Lower lobe of right lung (tissue), 2 donors: Measurements from ENCODE around the gene MYH15. TPM values are rescaled to one million over a fixed set of nuclear protein-coding genes. Genes with fewer than 3 reads are reported as not detected.

ENCODE experiments used
- ATAC-seq, 2 donors: fragments of 200-7000 bp; cut with Tn5 transposase; one replicate each; pipeline ENCODE4 v1.9.1; 2020 to 2022; ENCODE audit warnings: mild to moderate bottlenecking in 2 of 2, moderate library complexity in 2 of 2
- DNase-seq: peaks from one replicate; pipeline ENCODE4 v3.0.0-alpha.2; 2020
- H3K27ac ChIP-seq: fragments of 200-600 bp; one replicate; pipeline ENCODE4 v1.8.0; 2022
- H3K27me3 ChIP-seq: fragments of 200-600 bp; one replicate; pipeline ENCODE4 v1.8.0; 2022; ENCODE audit warnings: low read depth
- H3K36me3 ChIP-seq: fragments of 200-600 bp; one replicate; pipeline ENCODE4 v1.8.0; 2022; ENCODE audit warnings: mild to moderate bottlenecking
- H3K4me1 ChIP-seq: fragments of 200-600 bp; one replicate; pipeline ENCODE4 v1.8.0; 2022
- H3K4me3 ChIP-seq: fragments of 200-600 bp; one replicate; pipeline ENCODE4 v1.8.0; 2022; ENCODE audit warnings: mild to moderate bottlenecking
- H3K9me3 ChIP-seq: fragments of 200-600 bp; one replicate; pipeline ENCODE4 v1.8.0; 2022
- intact Hi-C: fragments of 100-400 bp; cut with DNase I; formaldehyde crosslinking; loops from one replicate; pipeline ENCODE4 v1.11.0; 2022
- total RNA-seq: library from RNA; stranded (reverse); fragmentation: NEBNext Ultra II Directional; extraction: Animal tissue kit (Norgen Biotek cat#: 25700); gene quantifications from one replicate; pipeline ENCODE4 v1.2.1, GENCODE V29; 2021
- TF ChIP-seq, protein P1 (sequence below): fragments of 200-600 bp; IDR thresholded peaks from one replicate; pipeline ENCODE4 v1.8.0; 2022; ENCODE audit warnings: antibody characterized with exemption, mild to moderate bottlenecking
- donor health status: DM: no; HTN: yes; CAD: no; lungs with severe emphysema.

The MYH15 gene
- total RNA-seq, 1 donor from 2014 or later = 1.0 TPM

DNA sequence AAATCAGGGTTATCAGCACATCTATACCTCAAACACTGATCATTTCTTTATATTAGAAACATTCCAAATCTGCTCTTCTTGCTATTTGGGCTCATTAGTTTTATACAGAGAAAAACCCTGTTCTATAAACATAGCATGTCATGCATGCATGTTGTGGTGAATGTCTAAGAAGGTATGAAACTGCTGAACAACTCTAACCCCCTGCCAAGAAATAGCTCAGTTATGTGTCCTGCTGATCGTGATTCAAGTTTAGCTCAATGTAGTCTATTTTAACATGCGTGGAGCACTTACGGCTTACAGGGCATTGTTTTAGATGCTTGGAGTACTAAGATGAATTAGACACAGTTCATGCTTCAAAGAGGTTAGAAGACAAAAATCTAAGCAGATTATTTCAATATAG is 35.8 kb downstream of the MYH15 start:
- Histone ChIP-seq H3K27me3 (no peaks in the 10 kb centered on the region), H3K4me1 (no peaks in the 10 kb centered on the region), H3K4me3 (no peak overlapping the region), H3K9me3 (no peaks in the 10 kb centered on the region), H3K27ac (no peak overlapping the region), H3K36me3 (no peaks in the 10 kb centered on the region)
- intact Hi-C loops = no loop called here
- TF ChIP-seq, protein P1, sequence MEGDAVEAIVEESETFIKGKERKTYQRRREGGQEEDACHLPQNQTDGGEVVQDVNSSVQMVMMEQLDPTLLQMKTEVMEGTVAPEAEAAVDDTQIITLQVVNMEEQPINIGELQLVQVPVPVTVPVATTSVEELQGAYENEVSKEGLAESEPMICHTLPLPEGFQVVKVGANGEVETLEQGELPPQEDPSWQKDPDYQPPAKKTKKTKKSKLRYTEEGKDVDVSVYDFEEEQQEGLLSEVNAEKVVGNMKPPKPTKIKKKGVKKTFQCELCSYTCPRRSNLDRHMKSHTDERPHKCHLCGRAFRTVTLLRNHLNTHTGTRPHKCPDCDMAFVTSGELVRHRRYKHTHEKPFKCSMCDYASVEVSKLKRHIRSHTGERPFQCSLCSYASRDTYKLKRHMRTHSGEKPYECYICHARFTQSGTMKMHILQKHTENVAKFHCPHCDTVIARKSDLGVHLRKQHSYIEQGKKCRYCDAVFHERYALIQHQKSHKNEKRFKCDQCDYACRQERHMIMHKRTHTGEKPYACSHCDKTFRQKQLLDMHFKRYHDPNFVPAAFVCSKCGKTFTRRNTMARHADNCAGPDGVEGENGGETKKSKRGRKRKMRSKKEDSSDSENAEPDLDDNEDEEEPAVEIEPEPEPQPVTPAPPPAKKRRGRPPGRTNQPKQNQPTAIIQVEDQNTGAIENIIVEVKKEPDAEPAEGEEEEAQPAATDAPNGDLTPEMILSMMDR = no peak
- no peak for ATAC-seq
- DNase-seq = no peak

DNA sequence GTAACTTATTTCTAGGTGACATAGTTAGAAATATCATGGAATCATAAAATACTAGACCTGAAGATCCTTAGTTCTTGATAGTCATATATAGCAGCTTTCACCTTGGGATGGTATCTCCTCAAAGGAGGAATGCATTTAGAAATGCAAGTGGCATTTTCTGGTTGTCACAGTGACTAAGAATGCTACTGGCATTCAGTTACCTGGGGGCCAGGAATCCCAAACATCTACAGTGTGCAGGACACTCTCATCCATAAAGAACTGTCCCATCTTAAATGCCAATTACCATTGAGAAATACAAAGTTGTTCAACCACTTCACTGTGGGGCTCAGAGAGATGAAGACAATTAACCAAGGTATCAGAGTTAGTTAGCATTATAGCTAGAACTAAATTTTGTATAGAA is 36.7 kb downstream of the MYH15 start:
- DNase-seq = no peak
- TF ChIP-seq, protein P1 = no peak
- Histone ChIP-seq H3K27me3 (no peaks in the 10 kb centered on the region), H3K4me3 (no peak overlapping the region), H3K27ac (no peak overlapping the region), H3K36me3 (no peaks in the 10 kb centered on the region), H3K4me1 (no peaks in the 10 kb centered on the region), H3K9me3 (no peaks in the 10 kb centered on the region)
- ATAC-seq = no peak
- intact Hi-C loops = no loop called here

DNA sequence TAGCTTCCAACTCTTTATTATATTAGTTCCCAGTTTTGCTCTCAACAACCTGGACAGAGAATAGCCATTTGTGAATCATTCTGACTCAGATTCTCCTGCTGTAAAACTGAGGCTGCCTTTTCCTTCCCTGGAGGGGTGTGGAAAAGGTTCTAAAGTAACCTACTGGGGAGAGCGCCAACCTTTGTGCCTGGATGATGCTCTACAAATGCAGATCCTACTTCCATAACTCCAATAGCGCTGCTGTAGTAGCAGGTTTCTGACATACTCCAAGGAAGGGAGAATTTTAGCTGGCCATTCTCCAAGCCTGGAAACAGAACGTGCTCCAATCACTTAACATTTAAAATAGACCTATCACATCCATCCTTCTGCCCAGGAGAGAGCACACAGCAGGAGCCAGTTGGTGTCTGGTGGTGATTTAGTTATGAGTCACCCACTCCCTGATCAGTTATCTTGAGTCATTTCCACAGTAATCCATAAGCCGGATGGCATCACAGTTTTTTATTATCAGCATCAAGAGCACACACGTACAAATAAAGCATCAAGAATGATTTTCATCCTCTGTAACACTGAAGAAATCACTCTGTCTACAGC is 38.3 kb downstream of the MYH15 start:
- Histone ChIP-seq H3K4me3 (no peak overlapping the region), H3K9me3 (no peaks in the 10 kb centered on the region), H3K4me1 (no peaks in the 10 kb centered on the region), H3K27me3 (no peaks in the 10 kb centered on the region), H3K27ac (no peak overlapping the region), H3K36me3 (no peaks in the 10 kb centered on the region)
- TF ChIP-seq, protein P1 = no peak
- intact Hi-C loops = no loop called here
- ATAC-seq (no peak), DNase-seq (no peak)

DNA sequence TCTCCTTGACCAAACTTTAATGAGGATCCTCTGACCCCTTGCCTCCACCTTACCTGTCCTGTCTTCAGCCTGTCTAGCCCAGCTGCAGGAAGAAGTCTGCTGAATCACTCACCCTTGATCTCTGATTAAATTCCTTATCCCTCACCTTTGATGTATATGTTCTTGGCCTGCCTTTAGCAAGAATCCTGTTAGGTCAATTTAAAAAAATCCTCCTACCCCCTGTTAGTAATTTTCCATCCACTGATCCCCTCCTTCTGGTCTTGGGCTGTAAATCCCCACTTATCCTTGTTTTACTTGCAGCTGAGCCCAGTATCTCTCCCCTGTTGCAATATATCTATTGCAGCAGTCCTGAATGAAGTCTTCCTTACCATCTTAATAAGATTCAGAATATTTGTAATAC is 39.0 kb downstream of the MYH15 start:
- Histone ChIP-seq H3K27me3 (no peaks in the 10 kb centered on the region), H3K9me3 (no peaks in the 10 kb centered on the region), H3K4me3 (no peak overlapping the region), H3K36me3 (no peaks in the 10 kb centered on the region), H3K27ac (no peak overlapping the region), H3K4me1 (no peaks in the 10 kb centered on the region)
- DNase-seq (no peak), ATAC-seq (no peak)
- TF ChIP-seq, protein P1 = no peak
- intact Hi-C loops = no loop called here

DNA sequence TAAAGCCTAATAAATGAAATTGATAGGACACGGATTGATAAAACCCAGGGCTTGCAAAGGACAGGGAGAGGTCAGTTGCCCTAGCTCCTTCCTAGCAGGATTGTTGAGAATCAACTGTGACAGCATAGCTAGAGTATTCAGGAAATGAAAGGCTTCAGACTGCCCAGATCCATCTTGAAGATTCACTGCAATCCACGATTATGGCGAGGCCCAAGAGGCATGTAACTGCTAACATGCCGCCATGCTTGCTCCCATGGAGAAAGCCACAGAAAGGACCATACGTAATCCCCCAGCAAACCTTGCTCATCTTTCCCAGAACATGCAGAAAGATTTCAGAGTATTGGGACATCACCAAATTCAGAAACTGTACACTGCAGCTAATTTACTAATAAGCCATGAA is 41.3 kb downstream of the MYH15 start:
- ATAC-seq = no peak
- intact Hi-C loops = no loop called here
- no peaks in the 10 kb centered on the region for H3K4me1 ChIP-seq
- H3K4me3 ChIP-seq = no peak overlapping the region
- H3K27me3 ChIP-seq = no peaks in the 10 kb centered on the region
- H3K27ac ChIP-seq = no peak overlapping the region
- no peak for DNase-seq
- H3K36me3 ChIP-seq = no peaks in the 10 kb centered on the region
- H3K9me3 ChIP-seq = no peaks in the 10 kb centered on the region
- TF ChIP-seq, protein P1 = no peak

DNA sequence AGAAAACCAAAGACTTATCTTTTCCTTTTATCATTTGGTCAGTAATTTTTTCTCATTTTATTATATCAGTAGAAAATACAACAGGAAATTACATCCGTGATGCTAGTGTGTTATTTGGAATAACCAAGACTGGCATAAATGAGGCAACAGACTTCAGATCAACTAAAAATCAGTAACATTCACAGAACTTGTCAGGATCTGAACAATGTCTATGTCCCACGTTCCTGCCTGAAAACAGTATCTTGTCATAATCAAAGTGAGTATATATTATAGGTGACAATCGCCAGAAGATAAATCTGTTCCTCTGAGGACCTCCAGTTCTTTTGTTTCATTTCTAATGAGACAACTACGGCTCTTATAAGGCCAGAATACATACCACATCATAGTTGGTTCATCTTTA is 41.8 kb downstream of the MYH15 start:
- intact Hi-C loops = no loop called here
- Histone ChIP-seq H3K4me1 (no peaks in the 10 kb centered on the region), H3K9me3 (no peaks in the 10 kb centered on the region), H3K36me3 (no peaks in the 10 kb centered on the region), H3K4me3 (no peak overlapping the region), H3K27ac (no peak overlapping the region), H3K27me3 (no peaks in the 10 kb centered on the region)
- no peak for ATAC-seq
- no peak for DNase-seq
- TF ChIP-seq, protein P1 = no peak
